A673 (cell line): ENCODE results near the gene COL19A1.

ENCODE experiments used
- EZH2 ChIP-seq: fragments of 200-600 bp; sonication (generic); IDR thresholded peaks from 2 replicates; pipeline ENCODE4 v1.6.1; 2017; ENCODE audit warnings: borderline replicate concordance, low read depth, mild to moderate bottlenecking, mixed read lengths, antibody characterized with exemption, low read length; ENCODE audit not compliant: poor library complexity, severe bottlenecking
- TF ChIP-seq, protein P1 (sequence below): fragments of 300-800, 200-600 bp; sonication (generic); conservative IDR thresholded peaks from 2 replicates; pipeline ENCODE4 v1.5.1; 2017; ENCODE audit warnings: low read depth, mild to moderate bottlenecking, antibody characterized with exemption, low read length, moderate library complexity, mixed read lengths

DNA sequence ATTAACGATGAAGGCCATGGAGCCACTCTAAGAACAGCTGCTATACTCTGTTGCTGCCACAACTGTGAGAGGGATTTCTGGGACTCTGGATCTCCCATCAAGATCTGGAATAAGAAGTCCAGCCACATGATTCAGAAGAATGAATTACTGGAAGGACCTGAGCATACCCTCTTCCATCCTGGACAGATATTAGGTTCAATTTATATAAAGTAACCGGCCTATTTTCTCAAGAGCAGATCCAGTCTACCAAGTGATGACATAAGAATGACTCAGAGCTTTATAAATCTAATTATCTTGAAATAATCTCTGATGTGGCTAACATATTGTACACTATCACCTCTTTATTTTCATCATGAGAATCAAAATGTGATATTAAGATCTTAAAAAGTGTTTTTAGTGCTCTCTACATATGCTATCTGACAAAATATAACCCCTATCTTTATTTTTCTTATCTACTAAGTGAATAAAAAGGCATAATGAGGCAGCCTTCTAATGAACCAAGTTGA, 391.5 kb downstream of the COL19A1 start:
- TF ChIP-seq, protein P1, sequence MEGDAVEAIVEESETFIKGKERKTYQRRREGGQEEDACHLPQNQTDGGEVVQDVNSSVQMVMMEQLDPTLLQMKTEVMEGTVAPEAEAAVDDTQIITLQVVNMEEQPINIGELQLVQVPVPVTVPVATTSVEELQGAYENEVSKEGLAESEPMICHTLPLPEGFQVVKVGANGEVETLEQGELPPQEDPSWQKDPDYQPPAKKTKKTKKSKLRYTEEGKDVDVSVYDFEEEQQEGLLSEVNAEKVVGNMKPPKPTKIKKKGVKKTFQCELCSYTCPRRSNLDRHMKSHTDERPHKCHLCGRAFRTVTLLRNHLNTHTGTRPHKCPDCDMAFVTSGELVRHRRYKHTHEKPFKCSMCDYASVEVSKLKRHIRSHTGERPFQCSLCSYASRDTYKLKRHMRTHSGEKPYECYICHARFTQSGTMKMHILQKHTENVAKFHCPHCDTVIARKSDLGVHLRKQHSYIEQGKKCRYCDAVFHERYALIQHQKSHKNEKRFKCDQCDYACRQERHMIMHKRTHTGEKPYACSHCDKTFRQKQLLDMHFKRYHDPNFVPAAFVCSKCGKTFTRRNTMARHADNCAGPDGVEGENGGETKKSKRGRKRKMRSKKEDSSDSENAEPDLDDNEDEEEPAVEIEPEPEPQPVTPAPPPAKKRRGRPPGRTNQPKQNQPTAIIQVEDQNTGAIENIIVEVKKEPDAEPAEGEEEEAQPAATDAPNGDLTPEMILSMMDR: no peak
- TF ChIP-seq EZH2: no peak
